ENCODE measurements around the gene SMURF2. TPM values are rescaled to one million over a fixed set of nuclear protein-coding genes. Genes with fewer than 3 reads are reported as not detected.
A peak's percentile ranks its signal among the peaks of the same experiment; 100 is the strongest.

The SMURF2 gene
- total and polyA plus RNA-seq, 7 experiments from 2014 or later: 8.8 to 35.7 (median 30.9) TPM

- CTCF ChIA-PET: no interaction called here
- peak overlapping the region in 1 of 10 donors; percentile 0 for H3K4me3 Mint-ChIP-seq
- ATAC-seq: no peak
These were observed 8.7 kb downstream of the SMURF2 start for GRCh38 chr17:64653325-64653984.

GRCh38 chr17:64651889-64652288, 10.2 kb downstream of the SMURF2 start:
- no peak for DNase-seq
- no peak overlapping the region for H3K27ac ChIP-seq (ENCODE audit: low read depth, low read length)
- H3K4me3 ChIP-seq (ENCODE audit: low read length): no peak overlapping the region
- ChIA-PET CTCF (interaction anchor here (0.5 to 0.6 kb wide), 2 partner anchors 303 to 772 kb away, joined by 3 read pairs; no protein-coding TSS in a partner anchor), POLR2A (interaction anchor here (0.7 kb wide), 1 partner anchor 146 kb away, joined by 3 read pairs; the partner anchor contains the start of gene DDX5)
- H3K4me1 Mint-ChIP-seq: peaks cover 21 to 66% (median 48%) of the 10 kb centered on the region in 7 donors
- peaks cover 0 to 2% (median 0%) of the 10 kb centered on the region in 11 donors for H3K9me3 Mint-ChIP-seq
- no peaks in the 10 kb centered on the region for H3K27me3 Mint-ChIP-seq
- no peaks in the 10 kb centered on the region for H3K36me3 ChIP-seq (ENCODE audit: control insufficient read depth in 2 of 3, insufficient read depth in 3 of 3, low read length in 3 of 3)
- H3K4me1 ChIP-seq (ENCODE audit: control insufficient read depth in 2 of 2, insufficient read depth in 2 of 2, low read length in 2 of 2): peaks cover 0 to 10% of the 10 kb centered on the region in 2 donors
- no peak for ATAC-seq
- H3K27ac Mint-ChIP-seq: peak overlapping the region in 6 of 9 donors; percentile 9 to 76 (median 53)
- no peak overlapping the region for H3K4me3 Mint-ChIP-seq
- H3K27me3 ChIP-seq (ENCODE audit: control insufficient read depth in 2 of 2, insufficient read depth in 2 of 2, low read length in 2 of 2): no peaks in the 10 kb centered on the region
- intact Hi-C loops (cut with micrococcal nuclease): no loop called here
- no peaks in the 10 kb centered on the region for H3K9me3 ChIP-seq (ENCODE audit: control insufficient read depth in 2 of 3, low read length in 3 of 3)
- H3K36me3 Mint-ChIP-seq: peaks cover 0 to 15% (median 4%) of the 10 kb centered on the region in 5 donors

More at GRCh38 chr17:64653325-64653984, 8.7 kb downstream of the SMURF2 start:
- H3K27ac Mint-ChIP-seq: peak overlapping the region in 4 of 9 donors; percentile 8 to 65 (median 36)
- intact Hi-C loops (cut with micrococcal nuclease): no loop called here
- peaks cover 0 to 14% (median 4%) of the 10 kb centered on the region in 5 donors for H3K36me3 Mint-ChIP-seq
- Histone ChIP-seq H3K27me3 (ENCODE audit: control insufficient read depth in 2 of 2, insufficient read depth in 2 of 2, low read length in 2 of 2) (no peaks in the 10 kb centered on the region), H3K9me3 (ENCODE audit: control insufficient read depth in 2 of 3, low read length in 3 of 3) (no peaks in the 10 kb centered on the region), H3K36me3 (ENCODE audit: control insufficient read depth in 2 of 3, insufficient read depth in 3 of 3, low read length in 3 of 3) (no peaks in the 10 kb centered on the region), H3K27ac (ENCODE audit: low read depth, low read length) (no peak overlapping the region), H3K4me3 (ENCODE audit: low read length) (no peak overlapping the region), H3K4me1 (ENCODE audit: control insufficient read depth in 2 of 2, insufficient read depth in 2 of 2, low read length in 2 of 2) (peaks cover 6 to 8% of the 10 kb centered on the region in 2 donors)
- peaks cover 27 to 73% (median 53%) of the 10 kb centered on the region in 7 donors for H3K4me1 Mint-ChIP-seq
- peaks cover 0 to 2% (median 0%) of the 10 kb centered on the region in 11 donors for H3K9me3 Mint-ChIP-seq
- no peaks in the 10 kb centered on the region for H3K27me3 Mint-ChIP-seq
- POLR2A ChIA-PET: interaction anchor here (0.7 kb wide), 1 partner anchor 104 kb away, joined by 3 read pairs; no protein-coding TSS in a partner anchor
- DNase-seq: no peak

- no peak overlapping the region for H3K27ac ChIP-seq (ENCODE audit: low read depth, low read length)
- Mint-ChIP-seq H3K36me3 (peaks cover 0 to 13% (median 7%) of the 10 kb centered on the region in 5 donors), H3K27me3 (no peaks in the 10 kb centered on the region), H3K9me3 (no peaks in the 10 kb centered on the region), H3K27ac (peak overlapping the region in 1 of 9 donors; percentile 29), H3K4me3 (peak overlapping the region in 1 of 10 donors; percentile 30), H3K4me1 (peaks cover 21 to 65% (median 43%) of the 10 kb centered on the region in 7 donors)
- H3K4me3 ChIP-seq (ENCODE audit: low read length): no peak overlapping the region
- intact Hi-C loops (cut with micrococcal nuclease): loop anchor here (2.0 to 5.0 kb wide), 9 partner anchors 15 to 326 kb away; partner anchors contain the start of genes POLG2 (in 1 of the 2) and SMURF2 (in 1 of the 2)
- ATAC-seq: no peak
- no peak for DNase-seq
- H3K36me3 ChIP-seq (ENCODE audit: control insufficient read depth in 2 of 3, insufficient read depth in 3 of 3, low read length in 3 of 3): peaks cover 0 to 3% (median 0%) of the 10 kb centered on the region in 3 experiments
- H3K27me3 ChIP-seq (ENCODE audit: control insufficient read depth in 2 of 2, insufficient read depth in 2 of 2, low read length in 2 of 2): no peaks in the 10 kb centered on the region
- H3K9me3 ChIP-seq (ENCODE audit: control insufficient read depth in 2 of 3, low read length in 3 of 3): no peaks in the 10 kb centered on the region
- ChIA-PET POLR2A (interaction anchor here (4.3 kb wide), 1 partner anchor 142 kb away, joined by 26 read pairs; the partner anchor contains the start of genes CEP95 and DDX5), CTCF (interaction anchor here (1.5 kb wide), 1 partner anchor 49 kb away, joined by 4 read pairs; no protein-coding TSS in a partner anchor)
- H3K4me1 ChIP-seq (ENCODE audit: control insufficient read depth in 2 of 2, insufficient read depth in 2 of 2, low read length in 2 of 2): peaks cover 0 to 10% of the 10 kb centered on the region in 2 donors
These were observed 13.9 kb downstream of the SMURF2 start for GRCh38 chr17:64648234-64648633.

GRCh38 chr17:64647817-64648216, 14.3 kb downstream of the SMURF2 start:
- no peaks in the 10 kb centered on the region for H3K27me3 ChIP-seq (ENCODE audit: control insufficient read depth in 2 of 2, insufficient read depth in 2 of 2, low read length in 2 of 2)
- intact Hi-C loops (cut with micrococcal nuclease): loop anchor here (2.0 to 5.0 kb wide), 9 partner anchors 15 to 326 kb away; partner anchors contain the start of genes POLG2 (in 1 of the 2) and SMURF2 (in 1 of the 2)
- no peaks in the 10 kb centered on the region for H3K27me3 Mint-ChIP-seq
- no peak overlapping the region for H3K27ac ChIP-seq (ENCODE audit: low read depth, low read length)
- no peaks in the 10 kb centered on the region for H3K9me3 Mint-ChIP-seq
- H3K4me1 ChIP-seq (ENCODE audit: control insufficient read depth in 2 of 2, insufficient read depth in 2 of 2, low read length in 2 of 2): peaks cover 0 to 10% of the 10 kb centered on the region in 2 donors
- peak overlapping the region in 1 of 10 donors; percentile 30 for H3K4me3 Mint-ChIP-seq
- DNase-seq (no peak), ATAC-seq (no peak)
- peak overlapping the region in 1 of 9 donors; percentile 29 for H3K27ac Mint-ChIP-seq
- peaks cover 0 to 13% (median 7%) of the 10 kb centered on the region in 5 donors for H3K36me3 Mint-ChIP-seq
- no peaks in the 10 kb centered on the region for H3K9me3 ChIP-seq (ENCODE audit: control insufficient read depth in 2 of 3, low read length in 3 of 3)
- peaks cover 0 to 6% (median 0%) of the 10 kb centered on the region in 3 experiments for H3K36me3 ChIP-seq (ENCODE audit: control insufficient read depth in 2 of 3, insufficient read depth in 3 of 3, low read length in 3 of 3)
- H3K4me1 Mint-ChIP-seq: peaks cover 21 to 61% (median 39%) of the 10 kb centered on the region in 7 donors
- no peak overlapping the region for H3K4me3 ChIP-seq (ENCODE audit: low read length)
- CTCF ChIA-PET: interaction anchor here (0.6 to 1.5 kb wide), 3 partner anchors 49 to 204 kb away, joined by 3 to 6 read pairs (median 4); no protein-coding TSS in a partner anchor
- POLR2A ChIA-PET: interaction anchor here (4.3 kb wide), 1 partner anchor 141 kb away, joined by 26 read pairs; the partner anchor contains the start of genes CEP95 and DDX5

- Histone ChIP-seq H3K4me3 (ENCODE audit: low read length) (no peak overlapping the region), H3K27ac (ENCODE audit: low read depth, low read length) (no peak overlapping the region), H3K4me1 (ENCODE audit: control insufficient read depth in 2 of 2, insufficient read depth in 2 of 2, low read length in 2 of 2) (peaks cover 0 to 2% of the 10 kb centered on the region in 2 donors), H3K9me3 (ENCODE audit: control insufficient read depth in 2 of 3, low read length in 3 of 3) (no peaks in the 10 kb centered on the region), H3K36me3 (ENCODE audit: control insufficient read depth in 2 of 3, insufficient read depth in 3 of 3, low read length in 3 of 3) (peaks cover 0 to 12% (median 0%) of the 10 kb centered on the region in 3 experiments), H3K27me3 (ENCODE audit: control insufficient read depth in 2 of 2, insufficient read depth in 2 of 2, low read length in 2 of 2) (no peaks in the 10 kb centered on the region)
- H3K4me3 Mint-ChIP-seq: no peak overlapping the region
- DNase-seq: no peak
- no peak overlapping the region for H3K27ac Mint-ChIP-seq
- no peak for ATAC-seq
- CTCF ChIA-PET: no interaction called here
- no peaks in the 10 kb centered on the region for H3K9me3 Mint-ChIP-seq
- peaks cover 16 to 51% (median 44%) of the 10 kb centered on the region in 7 donors for H3K4me1 Mint-ChIP-seq
- H3K36me3 Mint-ChIP-seq: peaks cover 0 to 23% (median 4%) of the 10 kb centered on the region in 5 donors
- intact Hi-C loops (cut with micrococcal nuclease): no loop called here
- POLR2A ChIA-PET: interaction anchor here (0.6 kb wide), 2 partner anchors 55 to 395 kb away, joined by 3 read pairs; no protein-coding TSS in a partner anchor
- H3K27me3 Mint-ChIP-seq: no peaks in the 10 kb centered on the region
These were observed 22.6 kb downstream of the SMURF2 start for GRCh38 chr17:64639516-64639915.

GRCh38 chr17:64638552-64639203, 23.4 kb downstream of the SMURF2 start:
- POLR2A ChIA-PET: interaction anchor here (0.5 kb wide), 1 partner anchor 210 kb away, joined by 3 read pairs; no protein-coding TSS in a partner anchor

More at GRCh38 chr17:64638552-64639203, 23.4 kb downstream of the SMURF2 start:
- Mint-ChIP-seq H3K4me1 (peaks cover 22 to 59% (median 50%) of the 10 kb centered on the region in 7 donors), H3K36me3 (peaks cover 0 to 23% (median 4%) of the 10 kb centered on the region in 5 donors), H3K4me3 (peak overlapping the region in 3 of 10 donors; percentile 7 to 37 (median 12)), H3K9me3 (no peaks in the 10 kb centered on the region), H3K27ac (peak overlapping the region in 3 of 9 donors; percentile 2 to 63 (median 26)), H3K27me3 (no peaks in the 10 kb centered on the region)
- intact Hi-C loops (cut with micrococcal nuclease): no loop called here
- H3K36me3 ChIP-seq (ENCODE audit: control insufficient read depth in 2 of 3, insufficient read depth in 3 of 3, low read length in 3 of 3): peaks cover 0 to 9% (median 0%) of the 10 kb centered on the region in 3 experiments
- CTCF ChIA-PET: no interaction called here
- H3K9me3 ChIP-seq (ENCODE audit: control insufficient read depth in 2 of 3, low read length in 3 of 3): no peaks in the 10 kb centered on the region
- H3K27me3 ChIP-seq (ENCODE audit: control insufficient read depth in 2 of 2, insufficient read depth in 2 of 2, low read length in 2 of 2): no peaks in the 10 kb centered on the region
- H3K27ac ChIP-seq (ENCODE audit: low read depth, low read length): no peak overlapping the region
- ATAC-seq (no peak), DNase-seq (no peak)
- no peak overlapping the region for H3K4me3 ChIP-seq (ENCODE audit: low read length)
- peaks cover 0 to 8% of the 10 kb centered on the region in 2 donors for H3K4me1 ChIP-seq (ENCODE audit: control insufficient read depth in 2 of 2, insufficient read depth in 2 of 2, low read length in 2 of 2)

Data from naive thymus-derived CD4-positive, alpha-beta T cell (primary cell).